ENCODE measurements around the gene ELFN2.

GRCh38 chr22:37340331-37341262, 86.7 kb downstream of the ELFN2 start:
- TF ChIP-seq ZNF302 (CRISPR knock-in tag; IDR thresholded peaks at IDR 0.05) (no peak), RCOR1 (IDR thresholded peaks at IDR 0.05; ENCODE audit: low read depth, low read length) (no peak), POLR2A (IDR thresholded peaks at IDR 0.05; ENCODE audit: low read length) (no peak), RNF2 (IDR thresholded peaks at IDR 0.05; ENCODE audit: borderline replicate concordance, low read depth) (no peak), FOSL2 (IDR thresholded peaks at IDR 0.05) (no peak), FOSL2 (CRISPR knock-in tag; IDR thresholded peaks at IDR 0.05) (no peak), CHD4 (IDR thresholded peaks at IDR 0.05; ENCODE audit: borderline replicate concordance) (no peak), SMC3 (IDR thresholded peaks at IDR 0.05) (no peak), RAD21 (conservative IDR thresholded peaks at IDR 0.05 in 1 of 2, IDR thresholded peaks at IDR 0.05 in 1 of 2) (no peak)
- TF ChIP-seq, protein P1, sequence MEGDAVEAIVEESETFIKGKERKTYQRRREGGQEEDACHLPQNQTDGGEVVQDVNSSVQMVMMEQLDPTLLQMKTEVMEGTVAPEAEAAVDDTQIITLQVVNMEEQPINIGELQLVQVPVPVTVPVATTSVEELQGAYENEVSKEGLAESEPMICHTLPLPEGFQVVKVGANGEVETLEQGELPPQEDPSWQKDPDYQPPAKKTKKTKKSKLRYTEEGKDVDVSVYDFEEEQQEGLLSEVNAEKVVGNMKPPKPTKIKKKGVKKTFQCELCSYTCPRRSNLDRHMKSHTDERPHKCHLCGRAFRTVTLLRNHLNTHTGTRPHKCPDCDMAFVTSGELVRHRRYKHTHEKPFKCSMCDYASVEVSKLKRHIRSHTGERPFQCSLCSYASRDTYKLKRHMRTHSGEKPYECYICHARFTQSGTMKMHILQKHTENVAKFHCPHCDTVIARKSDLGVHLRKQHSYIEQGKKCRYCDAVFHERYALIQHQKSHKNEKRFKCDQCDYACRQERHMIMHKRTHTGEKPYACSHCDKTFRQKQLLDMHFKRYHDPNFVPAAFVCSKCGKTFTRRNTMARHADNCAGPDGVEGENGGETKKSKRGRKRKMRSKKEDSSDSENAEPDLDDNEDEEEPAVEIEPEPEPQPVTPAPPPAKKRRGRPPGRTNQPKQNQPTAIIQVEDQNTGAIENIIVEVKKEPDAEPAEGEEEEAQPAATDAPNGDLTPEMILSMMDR (IDR thresholded peaks at IDR 0.05), result no peak
- TF ChIP-seq, protein P2, sequence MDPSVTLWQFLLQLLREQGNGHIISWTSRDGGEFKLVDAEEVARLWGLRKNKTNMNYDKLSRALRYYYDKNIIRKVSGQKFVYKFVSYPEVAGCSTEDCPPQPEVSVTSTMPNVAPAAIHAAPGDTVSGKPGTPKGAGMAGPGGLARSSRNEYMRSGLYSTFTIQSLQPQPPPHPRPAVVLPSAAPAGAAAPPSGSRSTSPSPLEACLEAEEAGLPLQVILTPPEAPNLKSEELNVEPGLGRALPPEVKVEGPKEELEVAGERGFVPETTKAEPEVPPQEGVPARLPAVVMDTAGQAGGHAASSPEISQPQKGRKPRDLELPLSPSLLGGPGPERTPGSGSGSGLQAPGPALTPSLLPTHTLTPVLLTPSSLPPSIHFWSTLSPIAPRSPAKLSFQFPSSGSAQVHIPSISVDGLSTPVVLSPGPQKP (IDR thresholded peaks at IDR 0.05; ENCODE audit: low read depth, low read length), result no peak
- TF ChIP-seq, protein P3, sequence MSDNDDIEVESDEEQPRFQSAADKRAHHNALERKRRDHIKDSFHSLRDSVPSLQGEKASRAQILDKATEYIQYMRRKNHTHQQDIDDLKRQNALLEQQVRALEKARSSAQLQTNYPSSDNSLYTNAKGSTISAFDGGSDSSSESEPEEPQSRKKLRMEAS (IDR thresholded peaks at IDR 0.05), result no peak

Measured in A549 (cell line).